Loucy (cell line): ENCODE data around the gene BACE2.

Experiments
- EZH2phosphoT487 ChIP-seq: fragments of 200-600 bp; IDR thresholded peaks from 2 replicates; pipeline ENCODE4 v1.6.1; 2018; ENCODE audit warnings: antibody characterized with exemption, mild to moderate bottlenecking, moderate library complexity, borderline replicate concordance
- TF ChIP-seq, protein P1 (sequence below): fragments of 200-600 bp; sonication (generic); conservative IDR thresholded peaks from 2 replicates; pipeline ENCODE4 v1.5.1; 2014; ENCODE audit warnings: mild to moderate bottlenecking, antibody characterized with exemption, low read length

DNA sequence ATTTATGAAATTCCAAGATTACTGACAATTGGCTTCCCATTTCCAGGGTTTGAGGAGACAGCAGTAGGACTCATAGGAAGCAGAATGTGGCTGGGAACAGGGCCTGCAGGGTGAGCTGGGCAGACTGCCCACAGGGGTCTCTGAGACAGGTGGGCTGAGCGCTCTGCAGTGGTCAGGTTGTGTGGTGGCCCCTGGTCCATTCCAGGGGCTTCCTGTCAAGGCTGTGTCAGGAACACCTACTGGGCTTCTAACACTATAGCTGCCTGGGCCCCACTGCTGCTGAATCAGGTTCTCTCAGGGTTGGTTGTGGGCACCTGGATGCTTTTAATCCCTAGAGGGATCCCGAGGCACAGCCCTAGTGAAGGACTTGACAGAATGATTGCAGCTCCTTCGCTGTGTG is 72.1 kb downstream of the BACE2 start:
- TF ChIP-seq, protein P1, sequence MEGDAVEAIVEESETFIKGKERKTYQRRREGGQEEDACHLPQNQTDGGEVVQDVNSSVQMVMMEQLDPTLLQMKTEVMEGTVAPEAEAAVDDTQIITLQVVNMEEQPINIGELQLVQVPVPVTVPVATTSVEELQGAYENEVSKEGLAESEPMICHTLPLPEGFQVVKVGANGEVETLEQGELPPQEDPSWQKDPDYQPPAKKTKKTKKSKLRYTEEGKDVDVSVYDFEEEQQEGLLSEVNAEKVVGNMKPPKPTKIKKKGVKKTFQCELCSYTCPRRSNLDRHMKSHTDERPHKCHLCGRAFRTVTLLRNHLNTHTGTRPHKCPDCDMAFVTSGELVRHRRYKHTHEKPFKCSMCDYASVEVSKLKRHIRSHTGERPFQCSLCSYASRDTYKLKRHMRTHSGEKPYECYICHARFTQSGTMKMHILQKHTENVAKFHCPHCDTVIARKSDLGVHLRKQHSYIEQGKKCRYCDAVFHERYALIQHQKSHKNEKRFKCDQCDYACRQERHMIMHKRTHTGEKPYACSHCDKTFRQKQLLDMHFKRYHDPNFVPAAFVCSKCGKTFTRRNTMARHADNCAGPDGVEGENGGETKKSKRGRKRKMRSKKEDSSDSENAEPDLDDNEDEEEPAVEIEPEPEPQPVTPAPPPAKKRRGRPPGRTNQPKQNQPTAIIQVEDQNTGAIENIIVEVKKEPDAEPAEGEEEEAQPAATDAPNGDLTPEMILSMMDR: no peak
- no peak for TF ChIP-seq EZH2phosphoT487
